Common myeloid progenitor, CD34-positive (primary cell): ENCODE results near the gene LFNG.

Source experiments
- CTCF ChIA-PET: fragments of 350-600 bp; sonication (Branson Sonifier 250); formaldehyde crosslinking; loops from one replicate; lab custom pipeline; 2021; ENCODE audit warnings: antibody characterized with exemption; lab: Charles Lee
- POLR2A ChIA-PET: fragments of 350-600 bp; sonication (Branson Sonifier 250); formaldehyde crosslinking; loops from one replicate; lab custom pipeline; 2021; ENCODE audit warnings: antibody characterized with exemption; lab: Charles Lee
- DNase-seq, 3 donors: peaks; one replicate each; pipeline versions ENCODE4 v3.0.0 to v3.0.0-alpha.2; 2013
- H3K27ac ChIP-seq, 2 experiments: 1 replicate in 1 of 2; 2 replicates in 1 of 2; pipeline ENCODE4 v1.7.0; 2013; ENCODE audit warnings: inconsistent platforms in 2 of 2, low read length in 2 of 2, mild to moderate bottlenecking in 2 of 2, low read depth in 1 of 2, moderate library complexity in 1 of 2; ENCODE audit not compliant: severe bottlenecking in 2 of 2, insufficient read depth in 1 of 2, poor library complexity in 1 of 2
- H3K27me3 ChIP-seq, 5 experiments: replicated peaks in 2 of 5; 1 replicate in 3 of 5; 2 replicates in 2 of 5; pipeline versions ENCODE4 v1.6.1 to v1.7.0; 2013; ENCODE audit warnings: low read length in 4 of 5, mild to moderate bottlenecking in 2 of 5, moderate library complexity in 2 of 5, inconsistent platforms in 1 of 5; ENCODE audit not compliant: insufficient read depth in 5 of 5, control insufficient read depth in 4 of 5
- H3K36me3 ChIP-seq, 4 experiments: 1 replicate in 2 of 4; 2 replicates in 2 of 4; pipeline versions ENCODE4 v1.6.1 to v1.7.0; 2013; ENCODE audit warnings: low read length in 3 of 4, control low read depth in 1 of 4, mild to moderate bottlenecking in 1 of 4; ENCODE audit not compliant: control insufficient read depth in 4 of 4, insufficient read depth in 4 of 4
- H3K4me1 ChIP-seq, 4 experiments: 1 replicate in 3 of 4; 2 replicates in 1 of 4; pipeline versions ENCODE4 v1.6.1 to v1.7.1; 2013; ENCODE audit warnings: low read length in 3 of 4, mild to moderate bottlenecking in 3 of 4, control low read depth in 1 of 4, inconsistent platforms in 1 of 4, moderate library complexity in 1 of 4; ENCODE audit not compliant: control insufficient read depth in 4 of 4, insufficient read depth in 4 of 4; ENCODE audit errors: control extremely low read depth in 1 of 4
- H3K4me3 ChIP-seq, 7 experiments: 1 replicate in 4 of 7; 2 replicates in 3 of 7; pipeline versions ENCODE4 v1.5.1 to v1.7.0; 2013; ENCODE audit warnings: mild to moderate bottlenecking in 7 of 7, low read length in 6 of 7, moderate library complexity in 6 of 7, inconsistent platforms in 2 of 7, low read depth in 2 of 7, control low read depth in 1 of 7; ENCODE audit not compliant: insufficient read depth in 4 of 7, control insufficient read depth in 1 of 7; ENCODE audit errors: extremely low read depth in 1 of 7
- H3K9me3 ChIP-seq, 5 experiments: 1 replicate in 4 of 5; 2 replicates in 1 of 5; pipeline versions ENCODE4 v1.6.1 to v1.7.1; 2013; ENCODE audit warnings: low read length in 4 of 5, mild to moderate bottlenecking in 2 of 5, inconsistent platforms in 1 of 5, low read depth in 1 of 5, moderate library complexity in 1 of 5; ENCODE audit not compliant: control insufficient read depth in 4 of 5, insufficient read depth in 2 of 5; ENCODE audit errors: control extremely low read depth in 1 of 5
- WGBS: methylation state at CpG from one replicate; pipeline ENCODE4 v1.1.5; 2013; ENCODE audit not compliant: insufficient coverage; 5-methylcytosine and 5-hydroxymethylcytosine counted together

The LFNG gene

DNA sequence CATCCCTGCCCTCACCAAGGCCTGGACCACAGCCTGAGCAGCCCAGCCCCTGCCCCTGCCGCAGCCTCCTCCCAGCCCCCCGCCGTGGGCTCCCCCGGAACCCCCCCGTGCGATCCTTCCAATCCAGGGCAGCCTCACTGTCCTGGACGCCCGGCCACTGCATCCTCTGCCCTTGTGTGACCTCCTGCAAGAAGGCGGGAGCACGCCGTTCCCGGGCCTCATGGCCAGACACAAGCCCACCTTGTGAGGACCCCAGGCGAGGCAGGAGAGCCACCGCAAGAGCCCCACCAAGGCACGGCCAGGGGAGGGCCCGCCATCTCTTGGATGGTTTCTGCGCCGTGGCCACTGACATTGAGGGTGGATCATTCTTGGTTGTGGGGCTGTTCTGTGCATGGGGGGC lies 7.8 kb upstream of the LFNG start:
- Histone ChIP-seq H3K4me1 (peaks cover 3 to 69% (median 60%) of the 10 kb centered on the region in 4 experiments), H3K4me3 (peak overlapping the region in 4 of 7 experiments; percentile 1 to 59 (median 46))
- CTCF ChIA-PET: interaction anchor here (1.0 to 2.8 kb wide), 10 partner anchors 10 to 204 kb away, joined by 3 to 22 read pairs (median 4); no protein-coding TSS in a partner anchor

GRCh38 chr7:2512179-2512661 lies 7.4 kb upstream of the LFNG start:
- ChIA-PET POLR2A (interaction anchor here (1.8 to 2.4 kb wide), 2 partner anchors 8 to 17 kb away, joined by 13 to 28 read pairs; partner anchors contain the start of gene LFNG), CTCF (interaction anchor here (1.4 to 2.8 kb wide), 2 partner anchors 9 to 43 kb away, joined by 3 to 12 read pairs; no protein-coding TSS in a partner anchor)
- Histone ChIP-seq H3K4me3 (peak overlapping the region in 2 of 7 experiments; percentile 1 to 59), H3K27me3 (no peaks in the 10 kb centered on the region), H3K4me1 (peaks cover 3 to 71% (median 64%) of the 10 kb centered on the region in 4 experiments), H3K27ac (peak overlapping the region in 1 of 2 experiments; percentile 79), H3K9me3 (no peaks in the 10 kb centered on the region), H3K36me3 (no peaks in the 10 kb centered on the region)
- DNase-seq: peak in 2 of 3 donors; percentile 50
- WGBS: 52% methylated on average over 8 of the region's 12 CpGs

More for the DNA sequence above, 7.8 kb upstream of the LFNG start:
- DNase-seq: no peak
- Histone ChIP-seq H3K27ac (peak overlapping the region; percentile 66 to 79), H3K36me3 (no peaks in the 10 kb centered on the region), H3K27me3 (no peaks in the 10 kb centered on the region), H3K9me3 (no peaks in the 10 kb centered on the region)
- POLR2A ChIA-PET: interaction anchor here (0.5 to 2.4 kb wide), 9 partner anchors 8 to 202 kb away, joined by 3 to 28 read pairs (median 6); partner anchors contain the start of gene LFNG
- 20% methylated on average over 16 of the region's 18 CpGs for WGBS

- Histone ChIP-seq H3K4me3 (no peak overlapping the region), H3K27me3 (no peaks in the 10 kb centered on the region), H3K27ac (peak overlapping the region in 1 of 2 experiments; percentile 15), H3K4me1 (peaks cover 3 to 68% (median 60%) of the 10 kb centered on the region in 4 experiments), H3K36me3 (no peaks in the 10 kb centered on the region), H3K9me3 (no peaks in the 10 kb centered on the region)
- WGBS: 86% methylated on average over 2 of the region's 3 CpGs
- POLR2A ChIA-PET: no interaction called here
- CTCF ChIA-PET: interaction anchor here (2.8 kb wide), 1 partner anchor 9 kb away, joined by 12 read pairs; no protein-coding TSS in a partner anchor
- DNase-seq: no peak
These were observed 6.9 kb upstream of the LFNG start for GRCh38 chr7:2512713-2513112.

DNA sequence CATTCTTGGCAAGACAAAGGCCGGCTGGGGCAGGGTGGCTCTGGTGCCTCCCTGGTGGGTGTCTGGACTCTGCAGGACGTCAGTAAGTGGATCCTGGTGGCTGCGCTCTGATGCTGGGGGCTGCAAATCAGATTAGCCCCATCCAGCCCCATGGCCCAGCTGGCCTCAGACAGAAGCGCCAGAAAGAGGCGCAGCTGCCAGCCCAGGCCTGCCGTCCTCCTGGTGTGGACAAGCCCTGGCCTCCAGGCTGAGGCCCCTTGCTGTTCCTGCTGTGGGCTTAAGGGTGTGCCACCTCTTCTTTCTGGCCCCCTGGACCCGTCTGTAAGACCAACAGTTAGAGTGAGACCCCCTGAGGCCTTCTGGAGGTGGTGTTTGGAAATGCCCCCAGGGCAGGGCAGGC lies 5.9 kb upstream of the LFNG start:
- no peaks in the 10 kb centered on the region for H3K9me3 ChIP-seq
- no peak overlapping the region for H3K4me3 ChIP-seq
- peaks cover 0 to 2% (median 0%) of the 10 kb centered on the region in 5 experiments for H3K27me3 ChIP-seq
- ChIA-PET CTCF (no interaction called here), POLR2A (no interaction called here)
- peaks cover 3 to 64% (median 58%) of the 10 kb centered on the region in 4 experiments for H3K4me1 ChIP-seq
- H3K36me3 ChIP-seq: no peaks in the 10 kb centered on the region
- 95% methylated on average over 7 of the region's 7 CpGs for WGBS
- no peak for DNase-seq
- H3K27ac ChIP-seq: no peak overlapping the region

DNA sequence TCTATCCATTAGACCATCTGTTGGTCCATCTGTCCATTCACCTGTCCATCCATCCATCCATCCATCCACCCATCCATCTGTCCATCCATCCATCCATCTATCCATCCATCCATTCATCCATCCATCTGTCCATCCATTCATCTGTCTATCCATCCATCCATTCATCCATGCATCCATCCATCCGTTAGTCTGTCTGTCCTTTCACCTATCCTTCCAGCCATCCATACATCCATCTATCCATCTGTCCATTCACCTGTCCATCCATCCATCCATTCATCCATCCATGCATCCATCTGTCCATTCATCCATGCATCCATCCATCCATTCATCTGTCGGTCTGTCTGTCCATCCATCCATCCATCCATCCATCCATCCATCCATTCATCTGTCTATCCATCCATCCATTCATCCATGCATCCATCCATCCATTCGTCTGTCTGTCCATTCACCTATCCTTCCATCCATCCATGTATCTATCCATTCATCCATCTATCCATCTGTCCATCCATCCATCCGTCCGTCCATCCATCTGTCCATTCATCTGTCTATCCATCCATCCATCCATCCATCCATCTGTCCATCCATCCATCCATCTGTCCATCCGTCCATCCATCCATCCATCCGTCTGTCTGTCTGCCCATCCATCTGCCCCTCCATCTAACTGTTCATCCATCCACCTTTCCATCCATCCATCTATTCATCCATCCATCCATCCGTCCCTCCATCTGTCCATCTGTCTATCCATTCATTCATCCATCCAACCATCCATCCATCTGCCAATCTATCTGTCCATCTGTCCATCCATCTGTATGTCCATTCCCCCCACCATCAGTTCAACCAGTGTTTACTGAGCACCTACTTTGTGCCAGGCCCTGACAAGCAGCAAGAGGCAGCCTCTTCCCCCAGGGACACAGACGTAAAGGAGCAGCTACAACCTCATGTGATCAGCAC lies 4.8 kb upstream of the LFNG start:
- Histone ChIP-seq H3K4me1 (peaks cover 3 to 60% (median 54%) of the 10 kb centered on the region in 4 experiments), H3K9me3 (no peaks in the 10 kb centered on the region), H3K36me3 (no peaks in the 10 kb centered on the region), H3K4me3 (no peak overlapping the region), H3K27ac (no peak overlapping the region), H3K27me3 (peaks cover 0 to 2% (median 0%) of the 10 kb centered on the region in 5 experiments)
- DNase-seq: no peak
- 85% methylated on average over 8 of the region's 9 CpGs for WGBS
- ChIA-PET CTCF (interaction anchor here (1.3 kb wide), 1 partner anchor 37 kb away, joined by 3 read pairs; no protein-coding TSS in a partner anchor), POLR2A (no interaction called here)

GRCh38 chr7:2515424-2516193 lies 4.0 kb upstream of the LFNG start:
- H3K4me1 ChIP-seq: peaks cover 3 to 58% (median 52%) of the 10 kb centered on the region in 4 experiments
- H3K4me3 ChIP-seq: no peak overlapping the region
- H3K27ac ChIP-seq: no peak overlapping the region
- H3K27me3 ChIP-seq: peaks cover 0 to 4% (median 0%) of the 10 kb centered on the region in 5 experiments
- DNase-seq: no peak
- CTCF ChIA-PET: interaction anchor here (1.3 kb wide), 1 partner anchor 38 kb away, joined by 3 read pairs; no protein-coding TSS in a partner anchor
- H3K9me3 ChIP-seq: no peaks in the 10 kb centered on the region
- POLR2A ChIA-PET: no interaction called here
- no peaks in the 10 kb centered on the region for H3K36me3 ChIP-seq
- WGBS: 96% methylated on average over 15 of the region's 15 CpGs
